Stimulated activated CD4-positive, alpha-beta T cell treated with anti-CD3 and anti-CD28 coated beads, Interleukin-15, amount 100 ng/mL, for 1 hour (primary cell): ENCODE data around the gene FRMPD2.
"Not testable (repeated sequence)": the region's sequence is repeated elsewhere in the genome, so short reads cannot be mapped to it uniquely, and the experiment has no call there.

Experiments used
- DNase-seq, 2 donors: peaks; one replicate each; pipeline ENCODE4 v3.0.0-alpha.2; 2020; ENCODE audit warnings: low read depth in 1 of 2, low spot score in 1 of 2

Gene FRMPD2

DNA sequence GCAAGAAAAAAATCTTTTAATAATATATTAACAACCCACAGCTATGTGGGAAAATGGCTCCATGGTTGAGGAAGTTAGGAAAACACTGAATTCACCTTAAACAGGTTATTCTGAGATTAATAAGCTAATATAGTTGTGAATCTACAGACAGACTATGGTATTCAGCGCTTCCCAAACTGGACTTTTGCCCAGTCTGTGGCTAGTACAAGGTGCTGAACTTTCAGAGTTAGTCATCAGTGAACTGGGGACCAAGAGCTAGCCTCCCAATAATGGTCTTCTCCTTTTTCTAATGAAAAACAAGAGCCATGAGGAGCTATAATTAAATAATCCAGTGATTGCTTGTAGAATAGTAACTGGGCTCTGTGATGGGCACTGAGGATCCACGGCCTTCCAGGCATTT, 65.3 kb downstream of the FRMPD2 start:
- DNase-seq: no peak

DNA sequence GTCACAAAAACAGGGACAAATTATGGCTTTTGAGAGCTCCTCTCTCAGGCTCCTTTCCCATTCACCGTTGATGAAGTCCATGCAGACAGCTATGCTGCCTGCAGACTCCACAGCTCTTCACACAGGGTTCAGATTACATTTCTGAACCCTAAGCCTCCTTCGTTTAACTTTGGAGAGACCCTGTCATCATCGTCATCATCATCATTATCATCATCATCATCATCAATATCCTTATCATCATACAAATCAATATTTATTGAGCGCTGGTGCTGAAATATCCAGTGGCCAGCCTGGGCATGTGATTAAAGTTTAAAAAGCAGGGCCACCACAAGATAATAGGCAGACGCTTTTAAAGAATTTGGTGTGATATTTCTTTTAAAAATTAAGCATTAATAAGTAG, 66.6 kb downstream of the FRMPD2 start:
- no peak for DNase-seq

DNA sequence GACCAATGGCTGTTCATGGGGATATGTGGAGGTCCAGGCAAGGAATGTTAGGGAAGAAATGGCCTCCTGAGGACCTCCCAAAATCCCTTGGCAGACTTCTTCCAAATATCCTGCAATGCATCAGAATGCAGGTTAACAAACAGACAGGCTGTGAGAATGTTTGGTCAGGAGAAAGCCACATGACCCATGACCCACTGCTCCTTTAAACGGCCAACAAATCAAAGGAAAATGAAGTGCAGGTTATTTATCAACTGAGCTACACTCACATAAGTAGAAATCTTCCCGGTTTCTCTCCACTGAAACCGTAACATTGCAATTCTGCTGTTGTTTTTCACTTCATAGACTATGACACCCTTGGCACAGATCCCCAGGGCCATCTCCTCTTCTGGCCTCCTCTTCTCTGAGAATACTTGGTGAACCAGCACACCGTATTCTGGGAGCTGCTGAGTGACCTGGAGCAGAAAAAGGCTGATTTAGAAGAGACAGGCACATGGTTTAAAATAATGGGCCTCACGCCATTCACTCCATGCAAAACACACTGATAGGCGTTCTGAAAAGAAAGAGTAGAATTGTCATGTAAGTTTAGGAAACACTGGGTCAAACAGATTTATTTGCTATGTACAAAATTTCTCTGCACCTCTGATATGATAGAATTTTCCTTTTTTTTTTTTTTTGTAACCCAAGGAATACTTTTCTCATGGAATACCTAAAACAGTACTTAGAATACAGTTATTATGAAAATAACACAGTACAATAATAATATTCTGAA, 67.8 kb downstream of the FRMPD2 start:
- DNase-seq: no peak

- DNase-seq: no peak
These were observed 68.6 kb downstream of the FRMPD2 start for GRCh38 chr10:48205918-48206317.

DNA sequence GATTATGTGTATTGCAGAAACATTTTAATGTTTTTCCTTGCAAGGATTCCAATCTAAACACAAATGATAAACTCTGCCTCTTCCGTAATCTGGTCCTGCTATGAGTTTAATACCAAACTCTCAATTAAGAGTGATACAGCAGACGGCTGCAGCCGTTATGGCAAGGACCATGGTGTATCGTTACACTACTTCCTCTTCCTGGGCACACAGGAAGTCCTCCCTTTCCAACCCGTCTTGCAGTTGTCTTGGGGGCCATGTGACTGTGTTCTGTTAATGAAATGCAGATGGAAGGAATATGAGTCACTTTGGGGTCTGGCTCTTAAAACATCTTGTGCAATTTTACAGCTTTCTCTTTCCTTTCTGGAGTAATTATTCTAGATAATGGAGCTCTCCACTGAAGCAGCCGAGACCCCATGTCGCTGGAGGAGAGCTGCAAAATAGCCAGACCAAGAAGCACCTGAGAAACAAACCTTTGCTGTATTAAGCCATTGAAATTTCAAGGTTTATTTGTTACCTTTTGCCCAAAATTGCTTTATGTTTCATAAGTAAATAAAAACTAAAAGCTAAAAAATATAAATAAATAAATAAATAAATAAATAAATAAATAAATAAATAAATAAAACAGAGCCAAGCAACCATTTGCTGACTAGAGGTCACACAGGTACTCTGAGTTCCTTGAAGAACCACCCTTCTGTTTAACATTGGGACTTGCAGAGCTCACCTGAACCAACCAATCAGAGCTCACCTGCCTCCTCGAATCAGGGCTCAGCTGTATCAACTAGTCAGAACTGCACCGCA, 74.7 kb downstream of the FRMPD2 start:
- DNase-seq: no peak

- DNase-seq: no peak
These were observed 77.1 kb downstream of the FRMPD2 start for GRCh38 chr10:48197236-48197899.

DNA sequence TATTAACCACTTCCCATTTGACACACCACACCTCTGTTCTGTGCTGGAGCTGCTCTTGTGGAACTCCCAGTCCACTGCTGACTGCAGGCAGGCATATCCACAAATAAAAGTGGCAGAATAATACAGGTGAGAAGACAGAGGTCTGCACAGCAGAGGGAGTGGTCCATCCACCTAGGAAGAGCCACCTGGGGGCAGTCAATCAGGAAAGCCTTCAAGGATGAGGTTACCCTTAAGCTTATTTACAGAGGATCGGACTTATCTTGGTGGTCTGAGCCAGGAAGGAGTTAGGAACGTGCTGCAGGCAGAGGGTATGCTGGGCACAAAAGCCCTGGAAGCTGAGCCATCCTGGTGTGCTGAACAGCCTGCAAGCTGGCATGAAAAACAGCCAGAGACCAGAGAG, 78.7 kb downstream of the FRMPD2 start:
- no peak for DNase-seq

DNA sequence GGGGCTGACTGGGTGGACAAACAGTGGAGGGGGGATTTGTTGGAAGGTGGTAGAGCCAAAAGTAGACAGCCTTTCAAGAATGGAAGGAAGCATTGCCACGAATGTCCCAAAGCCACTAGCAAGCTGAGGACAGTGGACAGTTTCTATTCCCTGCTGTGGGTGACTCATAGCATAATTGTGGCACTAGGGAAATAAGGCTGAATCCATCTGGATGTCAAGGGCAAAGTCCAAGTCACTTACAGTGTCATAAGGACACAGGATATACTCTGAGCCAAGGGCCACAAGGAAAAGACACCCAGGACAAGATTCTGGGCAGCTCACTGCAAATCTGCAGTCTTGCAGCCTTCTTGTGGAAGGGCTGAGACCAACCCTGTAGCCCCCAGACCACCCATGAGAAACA, 79.7 kb downstream of the FRMPD2 start:
- no peak for DNase-seq

GRCh38 chr10:48193556-48193955, 80.9 kb downstream of the FRMPD2 start:
- no peak for DNase-seq

- DNase-seq: no peak
These were observed 81.5 kb downstream of the FRMPD2 start for GRCh38 chr10:48192881-48193450.

DNA sequence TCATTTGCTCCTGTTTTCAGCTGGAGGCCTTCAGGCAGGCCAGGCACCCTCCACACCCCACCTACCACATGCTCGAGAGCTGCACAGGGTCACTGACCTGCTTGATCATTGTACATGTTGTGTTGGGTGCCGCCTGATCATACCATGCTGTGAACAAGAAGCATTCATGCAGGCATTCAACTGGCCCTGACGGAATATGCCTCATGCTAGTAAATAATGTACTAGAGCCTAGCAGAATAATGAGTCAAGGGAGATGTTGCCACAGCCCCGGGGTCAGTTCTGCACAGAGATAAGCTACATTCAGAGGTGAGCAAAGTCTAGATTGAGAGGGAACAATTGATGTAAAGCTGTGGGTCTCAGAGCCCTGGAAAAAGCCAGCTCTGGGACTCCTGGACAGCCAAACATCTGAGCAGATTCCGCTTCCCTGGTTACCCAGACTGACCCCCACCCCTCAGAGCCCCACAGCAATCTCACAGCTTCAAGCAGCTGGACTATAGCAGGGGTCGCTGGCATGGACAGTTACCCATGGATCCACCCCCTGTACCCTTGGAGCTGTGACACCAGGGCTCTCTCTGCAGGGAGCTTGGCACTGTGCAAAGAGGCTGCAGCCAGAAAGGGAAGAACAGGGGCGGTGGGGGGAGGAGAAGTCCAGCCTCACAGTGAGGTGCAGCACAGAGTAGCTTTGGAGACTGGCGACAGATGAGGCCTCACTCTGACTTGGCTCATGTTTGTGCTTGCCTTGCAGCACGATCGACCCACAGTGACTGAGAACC, 86.6 kb downstream of the FRMPD2 start:
- no peak for DNase-seq

DNA sequence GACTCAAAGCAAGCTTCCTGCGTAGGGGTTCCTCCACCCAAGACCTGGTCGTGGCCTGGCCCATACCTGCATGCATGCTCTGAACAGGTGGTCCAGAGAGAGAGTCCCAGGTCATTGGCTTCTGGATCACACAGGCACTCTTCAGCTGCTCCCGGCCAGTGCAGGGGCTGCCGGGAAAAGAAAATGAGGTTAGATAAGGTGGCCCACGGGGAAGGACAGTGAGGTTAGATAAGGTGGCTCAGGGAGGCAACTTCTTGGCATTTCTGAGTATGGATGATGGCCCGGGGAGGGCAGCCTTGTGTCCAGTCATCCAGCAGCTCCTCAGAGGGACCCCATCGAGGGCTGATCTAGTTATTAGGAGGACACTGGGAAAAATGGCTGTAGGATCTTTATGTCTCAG, 87.4 kb downstream of the FRMPD2 start:
- no peak for DNase-seq

GRCh38 chr10:48186264-48186804, 88.2 kb downstream of the FRMPD2 start:
- DNase-seq: not testable (repeated sequence)

- DNase-seq: no peak
These were observed 90.3 kb downstream of the FRMPD2 start for GRCh38 chr10:48184224-48184623.

DNA sequence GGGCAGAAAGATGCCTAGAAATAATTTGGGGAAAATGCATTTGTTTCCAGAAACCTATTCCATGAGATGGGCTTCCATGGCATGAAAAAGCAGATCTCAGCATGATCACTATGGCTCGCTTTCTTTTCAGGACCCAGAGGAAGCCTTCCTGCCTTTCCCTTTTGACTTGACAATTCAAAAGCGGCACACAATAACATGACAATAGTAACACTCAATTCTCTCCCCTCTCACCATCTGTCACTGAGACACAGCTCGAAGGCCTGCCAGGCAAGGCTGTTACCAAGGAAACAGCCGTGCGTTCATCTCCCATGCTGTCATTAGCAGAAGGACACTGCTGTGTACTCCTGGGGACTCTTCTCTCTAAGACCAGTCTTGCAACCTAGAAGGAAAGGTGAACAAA, 101.8 kb downstream of the FRMPD2 start:
- DNase-seq: not testable (repeated sequence)

- DNase-seq: not testable (repeated sequence)
These were observed 113.8 kb downstream of the FRMPD2 start for GRCh38 chr10:48160670-48161069.

DNA sequence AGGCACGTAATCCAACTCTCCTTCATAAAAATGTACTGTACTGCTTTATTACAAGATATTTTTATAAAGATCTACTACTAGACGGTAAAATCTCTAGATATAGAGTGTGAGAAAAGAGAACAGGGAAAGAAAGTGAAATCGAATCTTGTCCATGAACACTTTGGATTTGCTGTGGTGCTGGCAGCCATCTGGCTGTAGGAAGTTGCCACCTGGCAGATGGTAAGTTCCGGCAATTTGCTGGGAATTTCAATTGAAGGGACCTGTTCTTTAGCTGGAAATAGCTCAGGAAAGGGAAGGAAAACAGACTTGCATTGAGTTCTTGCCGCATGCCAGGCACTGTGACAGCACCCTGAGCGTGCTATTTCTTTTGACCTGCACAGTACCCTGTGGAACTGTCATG, 114.3 kb downstream of the FRMPD2 start:
- DNase-seq: not testable (repeated sequence)

DNA sequence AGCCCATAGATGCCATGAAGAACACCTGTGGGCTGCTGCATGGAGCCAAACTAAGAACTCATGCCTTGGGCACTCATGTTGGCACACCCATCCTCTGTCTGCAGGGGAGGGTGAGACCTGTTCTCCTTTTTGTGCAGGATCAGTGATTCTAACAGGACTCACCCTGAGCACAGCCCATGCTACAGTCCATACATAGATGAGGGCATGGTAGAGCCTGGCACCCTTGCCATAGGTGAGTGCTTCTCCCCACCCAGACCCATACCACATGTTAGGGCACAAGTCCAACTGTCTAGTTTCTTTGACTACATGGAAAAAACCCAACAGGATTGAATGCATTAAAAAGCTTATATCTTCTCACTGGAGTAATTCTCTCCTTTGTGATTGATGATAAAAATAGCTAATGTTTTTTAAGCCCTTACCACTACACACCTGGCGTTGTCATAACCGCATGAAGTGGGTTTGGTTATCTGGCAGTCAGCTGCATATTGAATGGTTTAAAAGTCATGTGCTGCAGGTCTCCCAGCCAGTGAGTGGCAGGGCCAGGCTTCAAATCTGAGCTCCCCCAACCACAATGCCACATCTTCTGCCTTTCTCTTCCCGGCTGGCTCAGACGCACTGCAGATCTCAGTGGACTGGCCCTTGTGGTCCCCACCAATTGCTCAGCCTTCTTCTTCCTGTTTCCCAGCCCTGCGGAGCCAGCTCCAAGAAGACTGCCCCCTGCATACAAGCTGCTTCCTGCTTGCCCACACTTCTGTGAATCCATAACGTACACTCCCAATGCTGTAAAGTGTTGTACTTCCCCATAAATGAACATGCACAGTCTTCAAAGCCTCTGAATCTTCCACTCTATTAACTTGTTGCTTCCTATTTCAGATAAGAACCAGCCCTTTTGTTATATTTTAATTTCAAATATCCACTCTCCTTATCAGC, 120.0 kb downstream of the FRMPD2 start:
- not testable (repeated sequence) for DNase-seq

GRCh38 chr10:48147643-48148042, 126.9 kb downstream of the FRMPD2 start:
- not testable (repeated sequence) for DNase-seq
